ENCODE results near the gene ALG1. TPM values are rescaled to one million over a fixed set of nuclear protein-coding genes. Genes with fewer than 3 reads are reported as not detected.

ALG1 gene
- polyA plus RNA-seq, 1 of the 3 experiments (the other 2 are of a cell fraction), result 27.0 TPM

- no peak overlapping the region for H2AFZ ChIP-seq (ENCODE audit: low read depth)
- DNase-seq, result no peak
- ChIA-PET CTCF (no interaction called here), POLR2A (no interaction called here)
- no peaks in the 10 kb centered on the region for H3K36me3 ChIP-seq (replicated peaks in 1 of 2; ENCODE audit: control insufficient read depth in 1 of 2, insufficient read depth in 2 of 2, low read length in 1 of 2)
- peaks cover 15% of the 10 kb centered on the region; the same call in 1 of the 2 replicates for H3K27me3 ChIP-seq (ENCODE audit: insufficient read depth)
- H3F3A ChIP-seq (replicated peaks; ENCODE audit: insufficient read depth), result no peaks in the 10 kb centered on the region
- no peaks in the 10 kb centered on the region for H3K9me2 ChIP-seq
- no peaks in the 10 kb centered on the region for H4K20me1 ChIP-seq (ENCODE audit: insufficient read depth)
- no peak overlapping the region for H3K4me2 ChIP-seq
- H3K27ac ChIP-seq (ENCODE audit: low read depth in 2 of 2, low read length in 1 of 2), result no peak overlapping the region
- H3K4me3 ChIP-seq (ENCODE audit: low read depth in 2 of 2, low read length in 1 of 2), result no peak overlapping the region
- no peak overlapping the region for H3K9ac ChIP-seq
- H3K79me2 ChIP-seq (ENCODE audit: insufficient read depth), result peaks cover 15% of the 10 kb centered on the region; the same call in 1 of the 2 replicates
- TF ChIP-seq CHD2 (IDR thresholded peaks at IDR 0.05; ENCODE audit: low read length, partially characterized antibody) (no peak), GATA2 (CRISPR knock-in tag; IDR thresholded peaks at IDR 0.05) (no peak), MAX (IDR thresholded peaks at IDR 0.05; ENCODE audit: low read depth) (no peak), USF2 (IDR thresholded peaks at IDR 0.05; ENCODE audit: borderline replicate concordance, low read depth, low read length) (no peak), EZH2phosphoT487 (IDR thresholded peaks at IDR 0.05; ENCODE audit: borderline replicate concordance, low read depth) (no peak), RAD21 (IDR thresholded peaks at IDR 0.05; ENCODE audit: low read length) (no peak), FOSL2 (IDR thresholded peaks at IDR 0.05; ENCODE audit: borderline replicate concordance, low read depth) (no peak), MEF2A (IDR thresholded peaks at IDR 0.05; ENCODE audit: borderline replicate concordance, low read depth) (no peak), POLR2AphosphoS5 (IDR thresholded peaks at IDR 0.05; ENCODE audit: low read depth, low read length) (no peak), REST (IDR thresholded peaks at IDR 0.05; ENCODE audit: low read depth, low read length) (no peak)
- no peaks in the 10 kb centered on the region for H3K9me3 ChIP-seq
- 42% methylated on average over 9 of the region's 9 CpGs for WGBS (ENCODE audit: low lambda C conversion rate)
- peaks cover 4 to 6% of the 10 kb centered on the region in 2 experiments; a peak in 1 of 4 replicates for H3K4me1 ChIP-seq (ENCODE audit: control insufficient read depth in 1 of 2, insufficient read depth in 2 of 2, low read depth in 1 of 2, low read length in 1 of 2)
Measured at GRCh38 chr16:5069048-5069447, 2.6 kb upstream of the ALG1 start.

DNA sequence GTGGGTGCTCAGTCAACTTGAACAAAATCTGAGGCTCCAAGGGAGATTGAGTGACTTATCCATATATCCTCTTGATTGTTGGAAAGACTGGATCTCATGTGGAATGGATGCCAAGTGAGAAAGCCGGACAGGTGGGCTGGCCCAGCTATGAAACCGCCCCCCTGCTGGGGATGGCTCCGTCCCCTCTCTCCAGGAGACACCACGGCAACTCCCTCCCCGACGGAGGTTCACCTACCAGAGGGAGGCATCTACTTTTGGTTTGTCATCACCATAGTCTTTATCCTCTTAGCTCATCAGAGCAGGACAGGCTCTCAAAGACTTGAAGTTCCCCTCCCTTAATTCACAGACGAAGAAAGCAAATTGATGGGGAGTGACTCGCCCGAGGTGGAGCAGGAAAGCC lies 1.8 kb upstream of the ALG1 start:
- CTCF ChIA-PET, result interaction anchor here (1.1 kb wide), 1 partner anchor 33 kb away, joined by 3 read pairs; no protein-coding TSS in a partner anchor
- Histone ChIP-seq H3F3A (replicated peaks; ENCODE audit: insufficient read depth) (no peaks in the 10 kb centered on the region), H2AFZ (ENCODE audit: low read depth) (no peak overlapping the region), H3K4me3 (ENCODE audit: low read depth in 2 of 2, low read length in 1 of 2) (no peak overlapping the region), H3K36me3 (replicated peaks in 1 of 2; ENCODE audit: control insufficient read depth in 1 of 2, insufficient read depth in 2 of 2, low read length in 1 of 2) (no peaks in the 10 kb centered on the region), H3K4me2 (no peak overlapping the region), H3K9me3 (no peaks in the 10 kb centered on the region), H4K20me1 (ENCODE audit: insufficient read depth) (no peaks in the 10 kb centered on the region), H3K79me2 (ENCODE audit: insufficient read depth) (peaks cover 20% of the 10 kb centered on the region; the same call in 1 of the 2 replicates), H3K27me3 (ENCODE audit: insufficient read depth) (peaks cover 8% of the 10 kb centered on the region; the same call in 1 of the 2 replicates), H3K9me2 (no peaks in the 10 kb centered on the region), H3K27ac (ENCODE audit: low read depth in 2 of 2, low read length in 1 of 2) (no peak overlapping the region), H3K4me1 (ENCODE audit: control insufficient read depth in 1 of 2, insufficient read depth in 2 of 2, low read depth in 1 of 2, low read length in 1 of 2) (peaks cover 4 to 6% of the 10 kb centered on the region in 2 experiments; a peak in 1 of 4 replicates), H3K9ac (no peak overlapping the region)
- DNase-seq, result no peak
- POLR2A ChIA-PET, result no interaction called here
- TF ChIP-seq NFIC (IDR thresholded peaks at IDR 0.05; ENCODE audit: borderline replicate concordance) (no peak), YY1 (IDR thresholded peaks at IDR 0.05; ENCODE audit: low read depth) (no peak)
- 85% methylated on average over 9 of the region's 9 CpGs for WGBS (ENCODE audit: low lambda C conversion rate)
